Peyer's patch (tissue), 4 donors: ENCODE results near the gene IFT22. TPM values are rescaled to one million over a fixed set of nuclear protein-coding genes. Genes with fewer than 3 reads are reported as not detected.
"Not testable (repeated sequence)": the region's sequence is repeated elsewhere in the genome, so short reads cannot be mapped to it uniquely, and the experiment has no call there.

Experiments used
- DNase-seq, 3 donors: peaks; one replicate each; pipeline ENCODE4 v3.0.0-alpha.2; 2017 to 2019
- H3K27ac ChIP-seq, 4 donors: fragments of 200-600 bp; sonication (generic); one replicate each; pipeline ENCODE4 v1.5.1; 2016 to 2019
- H3K27me3 ChIP-seq, 2 donors: fragments of 200-600 bp; sonication (generic); one replicate each; pipeline ENCODE4 v1.5.1; 2019
- H3K36me3 ChIP-seq, 3 donors: fragments of 200-600 bp; sonication (generic); one replicate each; pipeline ENCODE4 v1.5.1; 2016 to 2019
- H3K4me1 ChIP-seq, 4 donors: fragments of 200-600 bp; sonication (generic); one replicate each; pipeline ENCODE4 v1.5.1; 2016 to 2019
- H3K4me3 ChIP-seq, 4 donors: fragments of 200-600 bp; sonication (generic); 1 replicate in 3 of 4; 2 replicates in 1 of 4; pipeline ENCODE4 v1.5.1; 2016 to 2019; ENCODE audit warnings: mild to moderate bottlenecking in 1 of 4
- H3K9me3 ChIP-seq, 4 donors: fragments of 200-600 bp; sonication (generic); one replicate each; pipeline ENCODE4 v1.5.1; 2016 to 2019; ENCODE audit warnings: mild to moderate bottlenecking in 1 of 4
- POLR2A ChIP-seq, 2 donors: fragments of 450-650 bp; IDR thresholded peaks; one replicate each; pipeline ENCODE4 v1.5.1; 2017; ENCODE audit warnings: antibody characterized with exemption in 2 of 2, mild to moderate bottlenecking in 2 of 2, moderate library complexity in 2 of 2
- small RNA-seq, 2 donors: library from RNA; depleted of rRNA; stranded (forward); fragments of <200 nt; gene quantifications; one replicate each; pipeline ENCODE3, GENCODE V24; 2016
- total RNA-seq, 4 donors: library from RNA; depleted of rRNA; stranded (reverse); fragments of >200 nt; gene quantifications; one replicate each; pipeline ENCODE4 v1.1.0, GENCODE V29; 2016
- TF ChIP-seq, protein P1 (sequence below), 6 experiments: fragments of 450-650 bp in 4 of 6; fragments of 200-600 bp in 2 of 6; sonication (generic) in 1 of 6; IDR thresholded peaks; one replicate each; pipeline ENCODE4 v1.5.1; 2017 to 2019; ENCODE audit warnings: antibody characterized with exemption in 6 of 6, mild to moderate bottlenecking in 3 of 6, moderate library complexity in 1 of 6

The IFT22 gene
- total RNA-seq, 4 donors from 2014 or later: 0.85 to 4.6 (median 2.3) TPM

DNA sequence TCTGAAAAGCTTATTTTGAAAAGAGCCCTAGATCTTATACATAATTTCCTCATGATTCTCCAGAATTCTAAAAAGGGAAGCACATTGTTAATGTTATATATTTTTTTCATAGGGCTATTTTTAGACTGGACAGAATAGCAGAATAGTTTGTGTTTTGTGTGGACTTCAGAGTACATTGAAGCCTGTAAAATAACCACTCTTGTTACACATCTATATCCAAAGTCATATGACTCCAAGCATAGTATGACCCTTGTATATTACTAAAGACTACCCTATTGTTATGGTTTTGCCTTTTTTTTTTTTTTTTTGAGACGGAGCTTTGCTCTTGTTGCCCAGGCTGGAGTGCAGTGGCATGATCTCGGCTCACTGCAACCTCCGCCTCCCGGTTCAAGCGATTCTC lies 50.6 kb downstream of the IFT22 start:
- TF ChIP-seq, protein P1, sequence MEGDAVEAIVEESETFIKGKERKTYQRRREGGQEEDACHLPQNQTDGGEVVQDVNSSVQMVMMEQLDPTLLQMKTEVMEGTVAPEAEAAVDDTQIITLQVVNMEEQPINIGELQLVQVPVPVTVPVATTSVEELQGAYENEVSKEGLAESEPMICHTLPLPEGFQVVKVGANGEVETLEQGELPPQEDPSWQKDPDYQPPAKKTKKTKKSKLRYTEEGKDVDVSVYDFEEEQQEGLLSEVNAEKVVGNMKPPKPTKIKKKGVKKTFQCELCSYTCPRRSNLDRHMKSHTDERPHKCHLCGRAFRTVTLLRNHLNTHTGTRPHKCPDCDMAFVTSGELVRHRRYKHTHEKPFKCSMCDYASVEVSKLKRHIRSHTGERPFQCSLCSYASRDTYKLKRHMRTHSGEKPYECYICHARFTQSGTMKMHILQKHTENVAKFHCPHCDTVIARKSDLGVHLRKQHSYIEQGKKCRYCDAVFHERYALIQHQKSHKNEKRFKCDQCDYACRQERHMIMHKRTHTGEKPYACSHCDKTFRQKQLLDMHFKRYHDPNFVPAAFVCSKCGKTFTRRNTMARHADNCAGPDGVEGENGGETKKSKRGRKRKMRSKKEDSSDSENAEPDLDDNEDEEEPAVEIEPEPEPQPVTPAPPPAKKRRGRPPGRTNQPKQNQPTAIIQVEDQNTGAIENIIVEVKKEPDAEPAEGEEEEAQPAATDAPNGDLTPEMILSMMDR (IDR thresholded peaks at IDR 0.05): no peak
- TF ChIP-seq POLR2A (IDR thresholded peaks at IDR 0.05): no peak
- Histone ChIP-seq H3K36me3 (no peaks in the 10 kb centered on the region), H3K9me3 (no peaks in the 10 kb centered on the region), H3K4me1 (no peaks in the 10 kb centered on the region), H3K27me3 (no peaks in the 10 kb centered on the region), H3K4me3 (no peak overlapping the region), H3K27ac (no peak overlapping the region)
- DNase-seq: no peak

DNA sequence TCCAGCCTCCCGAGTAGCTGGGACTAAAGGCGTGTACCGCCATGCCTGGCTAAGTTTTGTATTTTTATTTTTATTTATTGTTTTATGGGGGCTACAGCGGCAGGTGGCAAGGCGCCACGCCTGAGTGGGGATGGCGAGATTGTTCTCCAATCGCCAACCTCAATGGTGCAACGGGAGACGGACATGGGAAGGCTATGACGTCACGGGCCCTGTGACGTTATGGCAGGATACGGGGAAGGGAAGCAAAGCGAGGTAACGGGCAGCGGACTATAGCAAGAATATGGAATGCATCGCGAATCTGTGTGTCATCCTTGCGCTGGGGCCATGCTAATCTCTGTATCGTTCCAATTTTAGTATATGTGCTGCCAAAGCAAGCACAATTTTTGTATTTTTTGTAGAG lies 51.9 kb downstream of the IFT22 start:
- TF ChIP-seq, protein P1 (IDR thresholded peaks at IDR 0.05): no peak
- no peak for TF ChIP-seq POLR2A (IDR thresholded peaks at IDR 0.05)
- no peak overlapping the region for H3K27ac ChIP-seq
- H3K4me1 ChIP-seq: no peaks in the 10 kb centered on the region
- no peak for DNase-seq
- H3K4me3 ChIP-seq: no peak overlapping the region
- H3K27me3 ChIP-seq: no peaks in the 10 kb centered on the region
- no peaks in the 10 kb centered on the region for H3K36me3 ChIP-seq
- no peaks in the 10 kb centered on the region for H3K9me3 ChIP-seq

DNA sequence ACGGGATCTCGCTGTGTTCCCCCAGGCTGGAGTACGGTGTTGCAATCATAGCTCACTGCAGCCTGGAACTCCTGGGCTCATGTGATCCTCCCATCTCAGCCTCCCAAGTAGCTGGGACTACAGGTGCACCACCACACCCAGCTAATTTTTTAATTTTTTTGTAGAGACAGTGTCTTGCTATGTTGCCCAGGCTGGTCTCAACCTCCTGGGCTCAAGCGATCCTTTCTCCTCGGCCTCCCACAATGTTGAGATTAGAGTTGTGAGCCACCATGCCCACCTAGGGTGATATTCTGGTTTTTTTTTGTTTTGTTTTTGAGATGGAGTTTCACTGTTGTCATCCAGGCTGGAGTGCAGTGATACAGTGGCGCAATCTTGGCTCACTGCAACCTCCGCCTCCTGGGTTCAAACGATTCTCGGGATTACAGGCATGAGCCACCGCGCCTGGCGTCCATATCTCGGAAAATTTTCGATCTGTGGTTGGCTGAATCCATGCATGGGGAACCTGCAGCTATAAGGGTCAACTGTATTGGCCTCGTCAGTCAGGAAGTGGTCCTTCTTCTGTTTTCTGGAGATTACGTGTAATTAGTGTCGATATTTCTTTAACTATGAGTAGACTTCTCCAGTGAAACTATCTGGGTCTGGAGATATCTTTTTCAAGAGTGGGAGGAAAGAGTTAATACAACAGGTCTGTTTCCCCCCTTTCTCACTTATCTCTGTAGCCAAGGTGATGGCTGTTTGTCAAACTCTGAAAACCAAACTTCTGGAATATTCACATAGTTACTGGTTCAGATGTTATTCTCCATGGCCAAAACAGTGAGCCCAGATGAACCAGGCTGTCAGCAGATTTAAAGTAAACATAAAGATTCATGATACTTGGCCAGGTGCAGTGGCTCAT lies 55.7 kb downstream of the IFT22 start:
- TF ChIP-seq, protein P1 (IDR thresholded peaks at IDR 0.05): no peak
- TF ChIP-seq POLR2A (IDR thresholded peaks at IDR 0.05): no peak
- DNase-seq: no peak

DNA sequence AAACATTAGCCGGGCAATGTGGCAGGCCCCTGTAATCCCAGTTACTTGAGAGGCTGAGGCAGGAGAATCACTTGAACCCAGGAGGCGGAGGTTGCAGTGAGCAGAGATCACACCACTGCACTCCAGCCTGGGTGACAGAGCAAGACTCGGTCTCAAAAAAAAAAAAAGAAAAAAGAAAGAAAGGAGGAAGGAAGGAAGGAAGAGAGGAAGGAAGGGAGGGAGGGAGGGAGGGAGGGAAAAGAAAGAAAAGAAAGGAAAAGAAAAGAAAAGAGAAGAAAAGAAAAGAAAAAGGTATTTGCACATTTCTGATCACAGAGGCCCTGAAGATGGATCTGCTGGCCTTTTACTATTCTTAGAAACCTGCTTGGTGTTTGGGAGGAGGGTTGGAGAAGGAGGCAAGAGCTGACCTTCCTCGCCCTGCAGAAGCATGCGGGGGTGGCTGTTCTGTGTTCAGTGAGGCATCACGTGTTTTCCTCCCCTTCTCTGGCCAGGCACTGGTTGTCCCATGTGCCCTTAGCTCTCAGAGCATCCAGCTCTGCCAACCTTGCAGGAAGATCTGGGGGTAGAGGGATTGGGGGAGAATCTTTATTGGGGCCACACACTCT lies 57.4 kb downstream of the IFT22 start:
- H3K27ac ChIP-seq, H3K27me3 ChIP-seq, H3K4me1 ChIP-seq, H3K9me3 ChIP-seq, H3K4me3 ChIP-seq, H3K36me3 ChIP-seq, DNase-seq: not testable (repeated sequence)

More for the DNA sequence above, 55.7 kb downstream of the IFT22 start:
- H3K4me3 ChIP-seq: no peak overlapping the region
- no peaks in the 10 kb centered on the region for H3K36me3 ChIP-seq
- H3K9me3 ChIP-seq: no peaks in the 10 kb centered on the region
- H3K27ac ChIP-seq: no peak overlapping the region
- H3K4me1 ChIP-seq: no peaks in the 10 kb centered on the region
- no peaks in the 10 kb centered on the region for H3K27me3 ChIP-seq

Small RNA genes lying within 50 kb of the gene (small RNA-seq; reads per million reads assigned to genes)
- gene RNU6-1104P: 0 to 0.06 reads per million in 2 donors

Other genes with a start within 250 kb of the IFT22 start
- gene TRIM56, start 236.3 kb downstream of the IFT22 start, total RNA-seq: 10 to 100 TPM; 19.4 to 43.7 (median 38.3) TPM
- gene SERPINE1, start 194.7 kb downstream of the IFT22 start, total RNA-seq: 1 to 10 TPM; 2.4 to 8.3 (median 3.3) TPM
- gene AP1S1, start 167.3 kb downstream of the IFT22 start, total RNA-seq: 100 to 1,000 TPM in 2 of 4 donors, 10 to 100 TPM in 2; 53.6 to 136 (median 95.7) TPM
- gene VGF, start 156.2 kb downstream of the IFT22 start, total RNA-seq: under 1 TPM in 1 of 4 donors, not detected in 3; 0.94 TPM
- 1 to 10 TPM in 1 of 4 donors, not detected in 3; 1.0 TPM for gene NAT16, start 141.5 kb downstream of the IFT22 start, total RNA-seq
- 100 to 1,000 TPM in 2 of 4 donors, 10 to 100 TPM in 1, not detected in 1; 91.4 to 195 (median 123) TPM for gene MOGAT3, start 120.8 kb downstream of the IFT22 start, total RNA-seq
- gene PLOD3, start 104.2 kb downstream of the IFT22 start, total RNA-seq: 100 to 1,000 TPM in 2 of 4 donors, 10 to 100 TPM in 2; 62.7 to 103 (median 83.7) TPM
- 100 to 1,000 TPM in 2 of 4 donors, 10 to 100 TPM in 2; 37.1 to 142 (median 110) TPM for gene ZNHIT1, start 103.6 kb downstream of the IFT22 start, total RNA-seq
- gene CLDN15, start 84.0 kb downstream of the IFT22 start, total RNA-seq: 100 to 1,000 TPM in 3 of 4 donors, 10 to 100 TPM in 1; 94.9 to 942 (median 697) TPM
- gene FIS1, start 76.7 kb downstream of the IFT22 start, total RNA-seq: 100 to 1,000 TPM; 143 to 289 (median 231) TPM
- gene COL26A1, start 41.1 kb upstream of the IFT22 start, total RNA-seq: not detected